Pons (tissue), 1 donor: ENCODE measurements around the gene HYCC2.
"Not testable (repeated sequence)": the region's sequence is repeated elsewhere in the genome, so short reads cannot be mapped to it uniquely, and the experiment has no call there.

Source experiments
- DNase-seq: peaks from one replicate; pipeline ENCODE4 v3.0.0-alpha.2; 2016; ENCODE audit warnings: low spot score

The HYCC2 gene

DNA sequence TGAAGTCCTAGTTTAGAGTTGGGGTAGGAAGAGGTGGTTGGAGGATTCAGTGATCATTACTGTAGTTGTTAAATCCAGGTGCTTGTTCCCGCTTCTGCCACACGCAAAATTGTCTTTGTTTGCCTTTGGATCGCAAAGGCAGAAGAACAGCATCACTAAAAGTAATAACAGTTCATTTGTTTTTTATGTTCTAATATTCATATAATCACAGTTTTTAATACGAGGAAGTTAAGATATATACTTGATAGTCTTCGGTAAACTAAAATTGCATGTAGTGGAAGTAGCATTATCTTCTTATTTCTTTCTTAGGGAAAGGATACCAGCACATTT, 695 bp upstream of the HYCC2 start:
- no peak for DNase-seq

DNA sequence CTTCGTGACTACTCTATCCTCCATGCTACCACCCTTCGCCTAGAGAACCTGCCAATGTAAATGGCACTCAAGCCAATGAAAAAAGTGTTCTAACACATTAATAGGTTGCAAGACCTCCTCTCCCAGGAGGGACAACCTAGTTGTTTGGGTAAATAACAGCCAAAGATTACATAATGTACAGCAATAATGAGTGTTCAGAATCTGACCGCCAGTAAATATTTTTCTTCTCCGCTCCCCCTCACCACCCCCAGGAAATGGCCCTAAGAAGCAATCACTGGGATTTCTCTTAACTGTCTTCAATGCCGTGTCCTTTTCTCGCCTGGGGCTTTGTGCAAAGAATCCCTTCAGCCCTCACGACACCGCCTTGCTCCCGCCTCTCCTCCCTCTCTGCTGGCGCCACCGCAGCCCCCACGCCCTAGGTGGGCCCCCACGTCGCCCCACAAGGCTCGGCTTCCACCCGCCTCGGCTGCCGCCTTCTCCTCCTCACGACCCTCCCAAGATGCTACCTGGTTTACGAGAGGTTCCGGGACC, 458 bp downstream of the HYCC2 start:
- DNase-seq, result peak; percentile 20

DNA sequence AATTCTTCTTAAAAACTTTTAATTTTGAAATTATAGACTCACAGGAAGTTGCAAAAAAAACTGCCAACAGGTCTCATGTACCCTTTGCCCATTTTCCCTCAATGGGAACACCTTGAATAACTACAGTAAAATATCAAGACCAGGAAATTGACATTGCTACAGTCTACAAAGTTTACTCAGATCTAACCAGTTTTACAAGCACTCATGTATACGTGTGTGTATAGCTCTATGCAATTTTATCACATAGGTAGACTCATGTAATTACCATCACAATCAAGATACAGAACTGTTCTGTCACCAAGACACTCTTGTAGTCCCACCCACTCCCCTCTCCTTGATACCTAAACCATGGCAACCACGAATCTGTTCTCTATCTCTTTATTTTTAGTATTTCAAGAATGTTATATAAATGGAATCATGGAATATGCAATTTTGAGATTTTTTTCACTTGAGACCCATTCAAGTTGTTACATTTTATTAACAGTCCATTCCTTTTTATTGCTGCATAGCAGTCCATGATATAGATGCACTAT, 6.6 kb downstream of the HYCC2 start:
- DNase-seq, result no peak

DNA sequence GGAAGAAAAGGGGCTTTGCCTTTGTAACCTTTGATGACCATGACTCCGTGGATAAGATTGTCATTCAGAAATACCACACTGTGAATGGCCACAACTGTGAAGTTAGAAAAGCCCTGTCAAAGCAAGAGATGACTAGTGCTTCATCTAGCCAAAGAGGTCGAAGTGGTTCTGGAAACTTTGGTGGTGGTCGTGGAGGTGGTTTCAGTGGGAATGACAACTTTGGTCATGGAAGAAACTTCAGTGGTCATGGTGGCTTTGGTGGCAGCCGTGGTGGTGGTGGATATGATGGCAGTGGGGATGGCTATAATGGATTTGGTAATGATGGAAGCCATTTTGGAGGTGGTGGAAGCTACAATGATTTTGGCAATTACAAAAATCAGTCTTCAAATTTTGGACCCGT, 8.0 kb downstream of the HYCC2 start:
- not testable (repeated sequence) for DNase-seq

DNA sequence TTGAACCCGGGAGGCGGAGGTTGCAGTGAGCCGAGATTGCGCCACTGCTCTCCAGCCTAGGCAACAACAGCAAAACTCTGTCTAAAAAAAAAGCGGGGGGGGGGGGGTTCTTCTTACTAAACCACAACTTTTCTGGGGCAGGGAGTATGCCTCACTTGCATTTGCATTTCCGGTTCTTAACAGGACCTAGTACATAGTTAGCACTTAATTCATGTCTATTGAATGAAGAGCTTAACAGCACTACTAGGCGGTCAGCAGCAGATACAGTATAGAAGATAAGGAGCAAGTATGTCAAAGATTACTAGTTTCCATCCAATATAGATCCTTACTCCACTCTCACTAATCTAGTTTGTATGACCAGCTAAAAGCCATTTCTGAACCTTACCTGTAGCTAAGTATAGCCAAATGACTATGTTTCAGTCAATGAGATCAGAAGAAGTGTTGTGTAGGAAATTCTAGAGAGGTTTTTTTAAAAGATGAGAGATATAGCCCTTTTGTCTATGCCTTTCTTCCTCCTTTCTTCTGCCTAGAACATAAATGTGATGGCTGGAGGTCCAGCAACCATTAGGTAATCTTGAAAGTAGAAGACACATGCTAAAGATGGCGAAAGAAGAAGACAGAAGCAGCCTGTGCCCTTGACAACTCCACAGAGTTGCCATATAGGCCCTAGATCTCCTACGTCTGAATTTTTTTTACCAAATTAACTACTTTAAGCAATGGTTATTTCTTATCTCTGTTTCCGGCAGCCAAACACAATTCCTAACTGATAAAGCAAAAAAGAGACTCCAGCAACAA, 11.3 kb downstream of the HYCC2 start:
- no peak for DNase-seq

DNA sequence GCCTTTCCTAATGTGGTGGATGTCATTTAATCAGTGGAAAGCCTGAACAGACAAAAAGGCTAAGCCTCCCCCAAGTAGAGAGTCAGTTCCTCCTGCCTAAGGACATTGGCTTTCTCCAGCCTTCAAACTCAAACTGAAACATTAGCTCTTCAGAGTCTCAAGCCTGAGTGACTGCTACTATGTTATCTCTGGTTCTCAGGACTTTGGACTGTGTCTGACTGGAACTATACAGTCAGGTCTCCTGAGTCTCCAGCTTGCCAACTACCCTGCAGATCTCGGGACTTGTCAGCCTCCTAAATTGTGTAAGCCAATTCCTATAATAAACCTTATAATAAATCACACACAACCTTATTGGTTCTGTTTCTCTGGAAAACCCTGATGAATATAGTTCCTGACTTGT, 12.6 kb downstream of the HYCC2 start:
- DNase-seq, result no peak

DNA sequence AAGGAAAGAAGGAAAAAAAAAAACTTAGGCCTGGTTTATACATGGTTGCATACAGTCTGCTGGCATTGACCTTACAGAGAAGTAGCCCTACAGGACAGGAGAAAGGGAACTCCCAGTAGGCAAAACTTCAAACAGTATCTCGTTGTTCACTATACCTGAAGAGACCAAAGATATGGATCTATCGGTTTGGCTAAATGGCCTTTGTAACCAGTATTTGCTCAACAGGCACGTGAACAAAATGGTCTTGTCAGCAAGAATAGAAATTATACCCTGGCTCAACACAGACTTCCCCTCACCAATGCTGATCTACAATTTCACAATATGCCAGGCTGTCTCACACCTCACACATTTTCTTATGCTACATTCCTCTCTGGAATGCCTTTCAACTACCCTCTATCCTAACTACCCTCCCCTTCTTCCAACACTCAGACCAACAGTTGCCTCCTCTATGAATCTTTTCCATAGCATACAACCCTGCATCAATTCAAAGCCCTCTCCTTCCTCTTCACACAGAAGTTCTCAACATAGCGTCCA, 13.7 kb downstream of the HYCC2 start:
- DNase-seq, result no peak

DNA sequence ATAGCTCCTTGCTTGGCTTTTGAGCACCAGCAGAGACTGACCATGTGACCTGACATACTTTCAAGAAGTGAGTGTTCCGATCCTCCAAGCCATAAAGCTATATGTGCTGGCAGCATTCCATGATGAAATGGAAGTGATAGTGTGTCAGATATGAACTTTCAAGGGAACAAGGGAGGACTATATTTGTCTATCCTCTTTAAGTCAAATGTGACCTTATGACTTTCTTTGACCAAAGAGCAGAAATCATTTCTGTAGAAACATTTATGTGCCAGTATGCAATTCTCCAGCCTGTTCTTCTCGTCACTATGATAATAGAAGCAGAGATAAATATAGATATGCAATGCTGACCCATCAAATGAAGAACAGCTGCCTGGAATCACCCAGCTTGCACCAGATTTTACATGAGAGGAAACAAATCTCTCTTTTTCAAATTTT, 14.4 kb downstream of the HYCC2 start:
- no peak for DNase-seq

DNA sequence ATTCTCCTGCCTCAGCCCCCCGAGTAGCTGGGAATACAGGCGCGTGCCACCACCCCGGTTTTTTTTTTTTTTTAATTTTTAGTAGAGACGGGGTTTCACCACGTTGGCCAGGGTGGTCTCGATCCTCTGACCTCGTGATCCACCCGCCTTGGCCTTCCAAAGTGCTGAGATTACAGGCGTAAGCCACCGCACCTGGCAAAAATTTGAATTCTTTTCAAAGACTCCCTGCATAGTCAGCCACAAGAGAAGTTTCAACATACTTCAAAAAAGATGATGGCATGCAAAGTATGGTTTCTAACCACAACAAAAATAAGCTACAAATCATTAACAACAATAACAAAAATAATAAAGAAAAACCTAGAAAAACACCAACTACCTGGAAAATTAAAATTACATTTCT, 22.0 kb downstream of the HYCC2 start:
- no peak for DNase-seq

DNA sequence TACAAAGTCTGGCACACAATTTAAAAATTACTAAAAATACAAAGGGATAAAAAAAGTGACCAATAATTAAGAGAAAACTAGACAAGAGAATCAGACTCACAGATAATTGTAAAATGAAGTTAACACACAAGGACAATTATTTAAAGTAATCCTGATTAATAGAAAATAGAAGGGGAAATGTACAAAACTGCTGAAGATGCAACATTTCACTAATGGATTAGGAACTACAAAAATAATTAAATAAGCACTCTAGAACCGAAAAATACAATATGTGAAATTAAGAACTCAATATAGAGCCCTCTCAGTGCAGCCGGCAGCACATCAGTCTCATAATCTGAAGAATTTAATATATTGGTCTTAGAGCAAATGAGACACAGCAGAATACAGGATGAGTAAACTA, 24.6 kb downstream of the HYCC2 start:
- DNase-seq, result no peak

DNA sequence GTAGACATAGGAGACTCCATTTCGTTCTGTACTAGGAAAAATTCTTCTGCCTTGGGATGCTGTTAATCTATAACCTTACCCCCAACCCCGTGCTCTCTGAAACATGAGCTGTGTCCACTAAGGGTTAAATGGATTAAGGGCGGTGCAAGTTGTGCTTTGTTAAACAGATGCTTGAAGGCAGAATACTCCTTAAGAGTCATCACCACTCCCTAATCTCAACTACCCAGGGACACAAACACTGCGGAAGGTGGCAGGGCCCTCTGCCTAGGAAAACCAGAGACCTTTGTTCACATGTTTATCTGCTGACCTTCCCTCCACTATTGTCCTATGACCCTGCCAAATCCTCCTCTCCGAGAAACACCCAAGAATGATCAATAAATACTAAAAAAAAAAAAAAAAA, 28.4 kb downstream of the HYCC2 start:
- DNase-seq, result not testable (repeated sequence)

DNA sequence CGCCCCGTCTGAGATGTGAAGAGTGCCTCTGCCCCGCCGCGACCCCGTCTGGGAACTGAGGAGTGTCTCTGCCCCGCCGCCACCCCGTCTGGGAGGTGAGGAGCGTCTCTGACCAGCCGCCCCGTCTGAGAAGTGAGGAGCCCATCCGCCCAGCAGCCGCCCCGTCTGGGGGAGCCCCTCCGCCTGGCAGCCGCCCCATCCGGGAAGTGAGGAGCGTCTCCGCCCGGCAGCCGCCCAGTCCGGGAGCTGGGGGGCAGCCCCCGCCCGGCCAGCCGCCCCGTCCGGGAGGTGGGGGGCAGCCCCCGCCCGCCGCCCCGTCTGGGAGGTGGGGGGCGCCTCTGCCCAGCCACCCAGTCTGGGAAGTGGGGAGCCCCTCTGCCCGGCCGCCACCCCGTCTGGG, 29.0 kb downstream of the HYCC2 start:
- DNase-seq, result not testable (repeated sequence)

DNA sequence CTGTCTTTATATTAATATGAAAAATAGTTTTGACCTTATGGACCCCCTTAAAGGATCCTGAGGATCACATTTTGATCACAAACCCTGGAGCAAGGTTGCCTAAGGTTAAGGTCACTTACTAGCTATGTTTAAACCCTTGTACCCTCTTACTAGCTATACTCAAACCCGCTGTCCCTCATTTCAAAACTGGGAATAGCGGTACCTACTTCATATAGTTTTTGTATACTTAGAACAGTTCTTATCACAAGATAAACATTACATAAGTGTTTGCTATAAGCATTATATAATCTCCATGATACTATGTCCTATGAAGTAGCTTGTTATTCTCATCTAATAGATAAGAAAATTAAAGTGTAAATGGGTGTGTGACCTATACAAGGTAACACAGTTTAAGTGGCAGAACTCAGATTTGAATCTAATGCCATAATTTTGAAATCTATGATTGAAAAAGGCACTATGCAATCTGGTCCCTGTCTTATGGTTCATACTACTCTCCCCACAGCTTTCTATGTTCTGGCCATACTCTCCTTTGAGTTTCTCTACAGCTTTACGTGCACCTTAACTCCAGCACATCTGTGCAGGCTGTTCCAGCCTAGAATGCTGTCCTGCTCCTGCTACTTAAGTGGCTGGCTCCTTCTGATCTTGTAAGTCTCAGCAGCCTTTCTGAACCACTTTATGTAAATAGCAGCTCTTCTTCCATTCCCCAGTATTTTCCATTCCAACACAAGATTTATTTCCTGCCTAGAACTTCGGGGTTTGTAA, 30.4 kb downstream of the HYCC2 start:
- DNase-seq, result no peak

DNA sequence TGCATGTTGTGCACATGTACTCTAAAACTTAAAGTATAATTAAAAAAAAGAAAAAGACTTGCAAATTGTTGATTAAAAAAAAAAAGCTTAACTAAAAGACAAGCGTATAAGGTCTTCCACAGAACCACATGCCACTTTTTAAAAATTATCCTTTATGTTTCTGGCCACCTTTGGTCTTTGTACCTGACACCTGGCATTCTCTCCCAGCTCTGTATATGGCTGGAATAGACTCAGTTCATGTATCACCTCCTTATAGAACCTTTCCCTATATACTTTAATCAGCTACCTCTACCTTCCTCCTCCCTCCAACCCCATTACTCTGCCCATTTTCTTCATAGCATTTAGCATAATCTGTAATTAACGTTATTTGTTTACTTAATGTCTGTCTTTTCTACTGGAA, 32.6 kb downstream of the HYCC2 start:
- DNase-seq, result no peak

DNA sequence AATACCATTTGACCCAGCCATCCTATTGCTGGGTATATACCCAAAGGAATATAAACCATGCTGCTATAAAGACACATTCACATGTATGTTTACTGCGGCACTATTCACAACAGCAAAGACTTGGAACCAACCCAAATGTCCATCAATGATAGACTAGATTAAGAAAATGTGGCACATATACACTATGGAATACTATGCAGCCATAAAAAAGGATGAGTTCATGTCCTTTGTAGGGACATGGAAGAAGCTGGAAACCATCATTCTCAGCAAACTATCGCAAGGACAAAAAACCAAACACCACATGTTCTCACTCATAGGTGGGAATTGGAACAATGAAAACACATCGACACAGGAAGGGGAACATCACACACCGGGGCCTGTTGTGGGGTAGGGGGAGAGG, 33.1 kb downstream of the HYCC2 start:
- DNase-seq, result not testable (repeated sequence)

DNA sequence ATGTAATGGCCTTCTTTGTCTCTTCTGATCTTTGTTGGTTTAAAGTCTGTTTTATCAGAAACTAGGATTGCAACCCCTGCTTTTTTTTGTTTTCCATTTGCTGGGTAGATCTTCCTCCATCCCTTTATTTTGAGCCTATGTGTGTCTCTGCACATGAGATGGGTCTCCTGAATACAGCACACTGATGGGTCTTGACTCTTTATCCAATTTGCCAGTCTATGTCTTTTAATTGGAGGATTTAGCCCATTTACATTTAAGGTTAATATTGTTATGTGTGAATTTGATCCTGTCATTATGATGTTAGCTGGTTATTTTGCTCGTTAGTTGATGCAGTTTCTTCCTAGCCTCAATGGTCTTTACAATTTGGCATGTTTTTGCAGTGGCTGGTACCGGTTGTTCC, 37.1 kb downstream of the HYCC2 start:
- not testable (repeated sequence) for DNase-seq

DNA sequence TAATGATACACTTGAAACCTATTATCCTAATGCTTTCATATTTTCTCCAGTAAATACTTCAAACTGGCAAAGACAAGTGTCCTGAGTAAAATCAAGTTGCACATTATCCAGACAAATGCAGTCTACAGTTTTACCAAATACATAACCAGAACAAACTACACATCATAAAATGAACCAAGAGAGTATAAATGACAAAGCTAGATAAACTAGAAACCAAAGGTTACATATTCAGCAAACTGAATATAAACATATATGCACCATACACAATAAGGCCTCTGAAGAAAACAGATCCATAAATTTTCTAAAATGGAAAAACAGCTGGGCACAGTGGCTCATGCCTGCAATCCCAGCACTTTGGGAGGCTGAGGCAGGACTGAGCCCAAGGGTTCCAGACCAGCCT, 47.0 kb downstream of the HYCC2 start:
- no peak for DNase-seq

DNA sequence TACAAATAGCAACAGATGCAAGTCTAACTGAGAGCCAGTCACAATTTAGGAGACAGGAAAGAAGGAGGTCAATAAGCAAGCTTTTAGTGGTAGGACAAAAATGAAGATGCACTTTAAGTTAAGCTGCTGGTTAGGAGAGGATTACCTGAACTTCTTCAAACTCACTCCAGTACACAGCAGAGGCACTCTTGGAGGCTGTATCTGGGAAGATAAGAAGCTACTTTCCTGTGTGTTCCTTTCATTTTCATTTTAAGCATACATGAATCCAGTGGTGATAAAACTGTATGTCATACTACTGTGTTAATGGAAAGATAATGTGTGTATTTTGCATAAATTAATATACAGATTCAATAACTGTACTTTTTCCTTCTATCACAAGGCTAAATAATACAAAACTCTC, 49.6 kb downstream of the HYCC2 start:
- no peak for DNase-seq
